ENCODE measurements around the gene KIF4A.

DNA sequence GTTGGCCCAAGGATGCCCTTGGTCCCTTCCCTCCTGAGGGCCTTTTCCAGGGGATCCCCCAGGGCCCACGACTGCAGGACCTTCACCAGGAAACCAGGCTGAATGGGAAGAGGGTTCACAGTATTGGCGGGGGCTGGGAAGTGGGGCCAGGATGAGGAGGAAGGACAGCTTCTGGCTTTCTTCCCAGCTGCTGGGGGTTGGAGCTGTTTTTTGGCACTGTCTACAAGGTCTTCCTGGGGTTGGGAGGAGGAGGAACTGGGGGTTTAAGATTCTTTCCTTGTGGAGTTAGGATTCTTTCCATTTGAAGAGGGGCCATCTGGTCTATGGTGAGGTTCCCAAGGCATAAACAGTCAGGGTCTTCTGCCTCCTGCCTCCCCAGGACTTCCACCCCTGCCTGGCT lies 64.8 kb downstream of the KIF4A start:
- TF ChIP-seq, protein P1, sequence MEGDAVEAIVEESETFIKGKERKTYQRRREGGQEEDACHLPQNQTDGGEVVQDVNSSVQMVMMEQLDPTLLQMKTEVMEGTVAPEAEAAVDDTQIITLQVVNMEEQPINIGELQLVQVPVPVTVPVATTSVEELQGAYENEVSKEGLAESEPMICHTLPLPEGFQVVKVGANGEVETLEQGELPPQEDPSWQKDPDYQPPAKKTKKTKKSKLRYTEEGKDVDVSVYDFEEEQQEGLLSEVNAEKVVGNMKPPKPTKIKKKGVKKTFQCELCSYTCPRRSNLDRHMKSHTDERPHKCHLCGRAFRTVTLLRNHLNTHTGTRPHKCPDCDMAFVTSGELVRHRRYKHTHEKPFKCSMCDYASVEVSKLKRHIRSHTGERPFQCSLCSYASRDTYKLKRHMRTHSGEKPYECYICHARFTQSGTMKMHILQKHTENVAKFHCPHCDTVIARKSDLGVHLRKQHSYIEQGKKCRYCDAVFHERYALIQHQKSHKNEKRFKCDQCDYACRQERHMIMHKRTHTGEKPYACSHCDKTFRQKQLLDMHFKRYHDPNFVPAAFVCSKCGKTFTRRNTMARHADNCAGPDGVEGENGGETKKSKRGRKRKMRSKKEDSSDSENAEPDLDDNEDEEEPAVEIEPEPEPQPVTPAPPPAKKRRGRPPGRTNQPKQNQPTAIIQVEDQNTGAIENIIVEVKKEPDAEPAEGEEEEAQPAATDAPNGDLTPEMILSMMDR (IDR thresholded peaks at IDR 0.05 in 2 of 3, conservative IDR thresholded peaks at IDR 0.05 in 1 of 3; ENCODE audit: borderline replicate concordance in 1 of 3, insufficient read depth in 1 of 3, low read depth in 2 of 3, low read length in 2 of 3), result no peak
- no peak for TF ChIP-seq EZH2 (IDR thresholded peaks at IDR 0.05)
- TF ChIP-seq EZH2phosphoT487 (IDR thresholded peaks at IDR 0.05; ENCODE audit: borderline replicate concordance), result no peak

All from HCT116 (cell line).